ENCODE data around the gene CLEC17A. TPM values are rescaled to one million over a fixed set of nuclear protein-coding genes. Genes with fewer than 3 reads are reported as not detected.
"Not testable (repeated sequence)": the region's sequence is repeated elsewhere in the genome, so short reads cannot be mapped to it uniquely, and the experiment has no call there.

CLEC17A gene
- total RNA-seq, 6 experiments from 2014 or later: not detected

- TF ChIP-seq POLR2A (IDR thresholded peaks at IDR 0.05): no peak
- TF ChIP-seq, protein P1, sequence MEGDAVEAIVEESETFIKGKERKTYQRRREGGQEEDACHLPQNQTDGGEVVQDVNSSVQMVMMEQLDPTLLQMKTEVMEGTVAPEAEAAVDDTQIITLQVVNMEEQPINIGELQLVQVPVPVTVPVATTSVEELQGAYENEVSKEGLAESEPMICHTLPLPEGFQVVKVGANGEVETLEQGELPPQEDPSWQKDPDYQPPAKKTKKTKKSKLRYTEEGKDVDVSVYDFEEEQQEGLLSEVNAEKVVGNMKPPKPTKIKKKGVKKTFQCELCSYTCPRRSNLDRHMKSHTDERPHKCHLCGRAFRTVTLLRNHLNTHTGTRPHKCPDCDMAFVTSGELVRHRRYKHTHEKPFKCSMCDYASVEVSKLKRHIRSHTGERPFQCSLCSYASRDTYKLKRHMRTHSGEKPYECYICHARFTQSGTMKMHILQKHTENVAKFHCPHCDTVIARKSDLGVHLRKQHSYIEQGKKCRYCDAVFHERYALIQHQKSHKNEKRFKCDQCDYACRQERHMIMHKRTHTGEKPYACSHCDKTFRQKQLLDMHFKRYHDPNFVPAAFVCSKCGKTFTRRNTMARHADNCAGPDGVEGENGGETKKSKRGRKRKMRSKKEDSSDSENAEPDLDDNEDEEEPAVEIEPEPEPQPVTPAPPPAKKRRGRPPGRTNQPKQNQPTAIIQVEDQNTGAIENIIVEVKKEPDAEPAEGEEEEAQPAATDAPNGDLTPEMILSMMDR (IDR thresholded peaks at IDR 0.05): no peak
- no peaks in the 10 kb centered on the region for H3K9me3 ChIP-seq
- DNase-seq (no peak), ATAC-seq (no peak)
- no peaks in the 10 kb centered on the region for H3K27me3 ChIP-seq
- no peak overlapping the region for H3K4me3 ChIP-seq
- intact Hi-C loops (cut with DNase I): no loop called here
- H3K27ac ChIP-seq: no peak overlapping the region
- WGBS (ENCODE audit: insufficient coverage, low coverage, low lambda C conversion rate, missing lambda C conversion rate): 96% methylated on average over 3 of the region's 4 CpGs
- no peaks in the 10 kb centered on the region for H3K36me3 ChIP-seq
- H3K4me1 ChIP-seq: no peaks in the 10 kb centered on the region
These were observed 29.8 kb downstream of the CLEC17A start for GRCh38 chr19:14612657-14613056.

GRCh38 chr19:14613399-14614098, 30.7 kb downstream of the CLEC17A start:
- H3K27me3 ChIP-seq; H3K27ac ChIP-seq; H3K9me3 ChIP-seq; intact Hi-C loops (cut with DNase I); ATAC-seq; H3K36me3 ChIP-seq; H3K4me1 ChIP-seq; DNase-seq; H3K4me3 ChIP-seq: not testable (repeated sequence)
- 57% methylated on average over 13 of the region's 14 CpGs for WGBS (ENCODE audit: insufficient coverage, low coverage, low lambda C conversion rate, missing lambda C conversion rate)

GRCh38 chr19:14614099-14614412, 31.2 kb downstream of the CLEC17A start:
- no peak for TF ChIP-seq POLR2A (IDR thresholded peaks at IDR 0.05)
- TF ChIP-seq, protein P1 (IDR thresholded peaks at IDR 0.05): no peak
- ATAC-seq: peak; percentile 36 to 70 (median 52)
- H3K27me3 ChIP-seq: no peaks in the 10 kb centered on the region
- no peaks in the 10 kb centered on the region for H3K4me1 ChIP-seq
- no peaks in the 10 kb centered on the region for H3K36me3 ChIP-seq
- no peak overlapping the region for H3K27ac ChIP-seq
- no peak overlapping the region for H3K4me3 ChIP-seq
- intact Hi-C loops (cut with DNase I): no loop called here
- DNase-seq: no peak
- H3K9me3 ChIP-seq: no peaks in the 10 kb centered on the region
- 38% methylated on average over 3 of the region's 4 CpGs for WGBS (ENCODE audit: insufficient coverage, low coverage, low lambda C conversion rate, missing lambda C conversion rate)

DNA sequence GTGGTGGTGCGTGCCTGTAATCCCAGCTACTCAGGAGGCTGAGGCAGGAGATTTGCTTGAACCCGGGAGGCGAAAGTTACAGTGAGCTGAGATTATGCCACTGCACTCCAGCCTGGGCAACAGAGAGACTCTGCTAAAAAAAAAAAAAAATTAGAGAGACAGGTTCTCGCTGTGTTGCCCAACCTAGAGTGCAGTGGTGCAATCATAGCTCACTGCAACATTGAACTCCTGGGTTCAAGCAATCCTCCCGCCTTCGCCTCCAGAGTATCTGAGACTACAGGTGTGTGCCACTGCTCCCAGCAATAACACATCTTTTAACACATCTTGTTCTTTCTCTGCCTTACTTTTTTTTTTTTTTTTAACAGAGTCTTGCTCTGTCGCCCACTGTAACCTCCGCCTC, 32.7 kb downstream of the CLEC17A start:
- 72% methylated on average over 4 of the region's 8 CpGs for WGBS (ENCODE audit: insufficient coverage, low coverage, low lambda C conversion rate, missing lambda C conversion rate)
- no peak for ATAC-seq
- H3K27ac ChIP-seq: no peak overlapping the region
- no peaks in the 10 kb centered on the region for H3K27me3 ChIP-seq
- no peaks in the 10 kb centered on the region for H3K36me3 ChIP-seq
- no peak for DNase-seq
- H3K4me3 ChIP-seq: no peak overlapping the region
- H3K9me3 ChIP-seq: no peaks in the 10 kb centered on the region
- no peaks in the 10 kb centered on the region for H3K4me1 ChIP-seq
- TF ChIP-seq, protein P1 (IDR thresholded peaks at IDR 0.05): no peak
- no peak for TF ChIP-seq POLR2A (IDR thresholded peaks at IDR 0.05)
- intact Hi-C loops (cut with DNase I): no loop called here

GRCh38 chr19:14616407-14616806, 33.5 kb downstream of the CLEC17A start:
- ATAC-seq: peak; percentile 24 to 78 (median 40)

More at GRCh38 chr19:14616407-14616806, 33.5 kb downstream of the CLEC17A start:
- no peak overlapping the region for H3K4me3 ChIP-seq
- intact Hi-C loops (cut with DNase I): no loop called here
- H3K4me1 ChIP-seq: no peaks in the 10 kb centered on the region
- no peak for DNase-seq
- no peak overlapping the region for H3K27ac ChIP-seq
- no peak for TF ChIP-seq POLR2A (IDR thresholded peaks at IDR 0.05)
- TF ChIP-seq, protein P1 (IDR thresholded peaks at IDR 0.05): no peak
- no peaks in the 10 kb centered on the region for H3K36me3 ChIP-seq
- H3K9me3 ChIP-seq: no peaks in the 10 kb centered on the region
- WGBS (ENCODE audit: insufficient coverage, low coverage, low lambda C conversion rate, missing lambda C conversion rate): 29% methylated on average over 3 of the region's 3 CpGs
- no peaks in the 10 kb centered on the region for H3K27me3 ChIP-seq
